Stimulated activated CD8-positive, alpha-beta memory T cell treated with anti-CD3 and anti-CD28 coated beads, Interleukin-4, amount 100 ng/mL, for 48 hours (primary cell): ENCODE results near the gene PCDH9.

Experiments
- DNase-seq: peaks from one replicate; pipeline ENCODE4 v3.0.0-alpha.2; 2020

Gene PCDH9

GRCh38 chr13:66703597-66703996, 526.5 kb downstream of the PCDH9 start:
- no peak for DNase-seq

GRCh38 chr13:66700117-66700601, 530.0 kb downstream of the PCDH9 start:
- no peak for DNase-seq

- no peak for DNase-seq
Measured at GRCh38 chr13:66693656-66694055, 536.5 kb downstream of the PCDH9 start.

GRCh38 chr13:66691149-66691548, 539.0 kb downstream of the PCDH9 start:
- no peak for DNase-seq

- no peak for DNase-seq
Measured at GRCh38 chr13:66689628-66690027, 540.5 kb downstream of the PCDH9 start.

GRCh38 chr13:66689037-66689619, 541.0 kb downstream of the PCDH9 start:
- no peak for DNase-seq

GRCh38 chr13:66681403-66681802, 548.7 kb downstream of the PCDH9 start:
- no peak for DNase-seq

- DNase-seq = no peak
Measured at GRCh38 chr13:66680031-66680430, 550.1 kb downstream of the PCDH9 start.

- no peak for DNase-seq
Measured at GRCh38 chr13:66675620-66676019, 554.5 kb downstream of the PCDH9 start.

GRCh38 chr13:66673401-66673800, 556.7 kb downstream of the PCDH9 start:
- no peak for DNase-seq

- DNase-seq = no peak
Measured at GRCh38 chr13:66665991-66666390, 564.1 kb downstream of the PCDH9 start.

GRCh38 chr13:66663711-66664110, 566.4 kb downstream of the PCDH9 start:
- no peak for DNase-seq

GRCh38 chr13:66663206-66663605, 566.9 kb downstream of the PCDH9 start:
- DNase-seq = no peak

GRCh38 chr13:66661336-66661735, 568.8 kb downstream of the PCDH9 start:
- DNase-seq = no peak

- DNase-seq = no peak
Measured at GRCh38 chr13:66660468-66660813, 569.7 kb downstream of the PCDH9 start.

- no peak for DNase-seq
Measured at GRCh38 chr13:66659701-66660467, 570.3 kb downstream of the PCDH9 start.

GRCh38 chr13:66659286-66659685, 570.9 kb downstream of the PCDH9 start:
- no peak for DNase-seq

- DNase-seq = no peak
Measured at GRCh38 chr13:66657165-66657881, 572.8 kb downstream of the PCDH9 start.

- no peak for DNase-seq
Measured at GRCh38 chr13:66655847-66656454, 574.2 kb downstream of the PCDH9 start.

- no peak for DNase-seq
Measured at GRCh38 chr13:66644855-66645460, 585.2 kb downstream of the PCDH9 start.

- no peak for DNase-seq
Measured at GRCh38 chr13:66640231-66640630, 589.9 kb downstream of the PCDH9 start.

- DNase-seq = no peak
Measured at GRCh38 chr13:66639044-66639443, 591.1 kb downstream of the PCDH9 start.

- DNase-seq = no peak
Measured at GRCh38 chr13:66635526-66635925, 594.6 kb downstream of the PCDH9 start.
